AG04450 (cell line): ENCODE measurements around the gene ENTPD6. TPM values are rescaled to one million over a fixed set of nuclear protein-coding genes. Genes with fewer than 3 reads are reported as not detected.
"Not testable (repeated sequence)": the region's sequence is repeated elsewhere in the genome, so short reads cannot be mapped to it uniquely, and the experiment has no call there.

Experiments used
- CTCF ChIA-PET: fragments of 300-600, 350-600 bp; formaldehyde crosslinking; extraction: SDS; loops from one replicate; lab custom pipeline; 2022; ENCODE audit warnings: antibody characterized with exemption, inconsistent platforms; lab: Charles Lee
- POLR2A ChIA-PET: fragments of 350-600 bp; formaldehyde crosslinking; extraction: SDS; loops from one replicate; lab custom pipeline; 2021; ENCODE audit warnings: antibody characterized with exemption, inconsistent platforms; lab: Yijun Ruan, JAX
- DNase-seq: peaks from one replicate; pipeline ENCODE4 v3.0.0-alpha.2; 2011; ENCODE audit warnings: low read depth, low spot score
- H3K27ac ChIP-seq: one replicate; pipeline ENCODE4 v1.5.1; 2012; ENCODE audit warnings: low read depth, low read length, control low read depth
- H3K27me3 ChIP-seq: one replicate; pipeline ENCODE4 v1.6.0; 2012; ENCODE audit warnings: low read length; ENCODE audit not compliant: control insufficient read depth, insufficient read depth
- H3K4me3 ChIP-seq: 2 replicates; pipeline ENCODE4 v1.5.1; 2011; ENCODE audit warnings: mild to moderate bottlenecking, low read depth, low read length, control low read depth
- H3K9me3 ChIP-seq: 2 replicates; pipeline ENCODE4 v1.5.1; 2012; ENCODE audit warnings: low read length; ENCODE audit not compliant: control insufficient read depth, insufficient read depth
- CTCF ChIP-seq: IDR thresholded peaks from 2 replicates; pipeline ENCODE4 v1.5.1; 2011; ENCODE audit warnings: low read depth, low read length, control low read depth, inconsistent platforms
- polyA plus RNA-seq: library from polyadenylated mRNA; depleted of rRNA; stranded (reverse); fragments of >200 nt; gene quantifications from 2 replicates; pipeline ENCODE4 v1.2.3, GENCODE V29; 2011

The ENTPD6 gene
- polyA plus RNA-seq, 1 experiment = 39.9 TPM

DNA sequence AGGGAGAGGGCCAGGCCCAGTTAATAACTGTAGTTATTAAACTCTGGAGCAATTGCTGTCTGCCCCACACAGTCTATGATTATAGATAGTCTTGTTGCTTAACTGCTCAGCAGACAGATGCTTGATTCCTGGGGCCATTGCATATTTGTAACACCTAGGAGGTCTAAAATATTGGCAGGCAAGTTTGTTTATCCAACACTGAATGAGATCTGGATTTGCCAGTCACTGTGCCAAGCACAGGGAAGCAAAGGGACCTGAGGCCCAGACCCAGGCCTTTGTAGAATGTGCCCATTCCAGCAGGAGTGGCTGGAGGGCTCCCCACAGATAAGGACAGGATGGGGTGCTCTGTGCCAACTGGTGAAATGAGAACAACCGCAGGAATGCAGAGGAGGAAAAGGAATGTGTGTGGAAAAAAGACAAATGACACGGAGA is 17.6 kb upstream of the ENTPD6 start:
- ChIA-PET POLR2A (interaction anchor here (1.4 kb wide), 1 partner anchor 17 kb away, joined by 4 read pairs; the partner anchor contains the start of gene ENTPD6), CTCF (interaction anchor here (1.0 to 3.2 kb wide), 4 partner anchors 40 to 183 kb away, joined by 3 to 35 read pairs (median 4); partner anchors contain the start of gene PYGB)
- Histone ChIP-seq H3K27ac (no peak overlapping the region), H3K9me3 (peaks cover 3% of the 10 kb centered on the region; the same call in 1 of the 2 replicates), H3K4me3 (no peak overlapping the region), H3K27me3 (peaks cover 15% of the 10 kb centered on the region)
- DNase-seq = no peak
- no peak for TF ChIP-seq CTCF

- peaks cover 3% of the 10 kb centered on the region; the same call in 1 of the 2 replicates for H3K9me3 ChIP-seq
- TF ChIP-seq CTCF = peak; percentile 82
- peak overlapping the region; percentile 58 for H3K27ac ChIP-seq
- H3K27me3 ChIP-seq = peaks cover 12% of the 10 kb centered on the region
- no peak overlapping the region for H3K4me3 ChIP-seq
- ChIA-PET POLR2A (interaction anchor here (1.4 kb wide), 1 partner anchor 16 kb away, joined by 4 read pairs; the partner anchor contains the start of gene ENTPD6), CTCF (interaction anchor here (0.7 to 3.2 kb wide), 14 partner anchors 11 to 187 kb away, joined by 3 to 35 read pairs (median 4); partner anchors contain the start of gene PYGB)
- DNase-seq = peak; percentile 38
These were observed 16.7 kb upstream of the ENTPD6 start for GRCh38 chr20:25178563-25179438.

DNA sequence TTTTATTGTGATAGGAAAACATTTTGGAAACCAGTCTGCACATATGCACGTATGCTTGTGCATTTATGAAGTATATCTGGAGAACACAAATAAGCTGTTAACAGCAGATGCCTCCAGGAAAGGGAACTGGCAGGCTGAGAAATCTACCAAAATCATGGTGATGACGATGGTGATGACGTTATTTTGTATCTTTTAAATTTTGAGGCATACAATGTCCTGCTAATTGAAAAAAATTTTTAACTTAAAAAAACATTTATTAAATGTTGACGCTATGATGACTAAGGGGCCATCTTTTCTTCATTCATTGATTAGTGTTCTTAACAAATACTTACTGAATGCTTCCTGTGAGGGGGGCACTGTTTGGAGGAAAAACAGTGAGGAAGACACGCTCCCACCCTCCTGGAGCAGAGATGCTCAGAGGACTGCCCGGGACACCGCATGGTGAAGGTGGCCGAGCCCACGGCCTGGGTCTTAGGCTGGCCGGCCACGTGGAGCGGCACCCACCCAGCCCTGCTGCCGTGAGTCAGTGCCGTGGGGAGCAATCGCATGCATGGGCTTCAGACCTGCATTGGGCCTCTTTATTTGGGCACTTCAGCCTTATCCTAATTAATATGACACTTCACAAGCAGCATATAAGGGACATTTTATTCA is 15.9 kb upstream of the ENTPD6 start:
- ChIA-PET POLR2A (interaction anchor here (1.4 kb wide), 1 partner anchor 16 kb away, joined by 4 read pairs; the partner anchor contains the start of gene ENTPD6), CTCF (interaction anchor here (0.7 to 3.2 kb wide), 9 partner anchors 10 to 188 kb away, joined by 3 to 35 read pairs (median 4); partner anchors contain the start of gene PYGB)
- Histone ChIP-seq H3K27ac (no peak overlapping the region), H3K27me3 (peaks cover 10% of the 10 kb centered on the region), H3K4me3 (no peak overlapping the region), H3K9me3 (peaks cover 3% of the 10 kb centered on the region; the same call in 1 of the 2 replicates)
- DNase-seq = no peak
- no peak for TF ChIP-seq CTCF

DNA sequence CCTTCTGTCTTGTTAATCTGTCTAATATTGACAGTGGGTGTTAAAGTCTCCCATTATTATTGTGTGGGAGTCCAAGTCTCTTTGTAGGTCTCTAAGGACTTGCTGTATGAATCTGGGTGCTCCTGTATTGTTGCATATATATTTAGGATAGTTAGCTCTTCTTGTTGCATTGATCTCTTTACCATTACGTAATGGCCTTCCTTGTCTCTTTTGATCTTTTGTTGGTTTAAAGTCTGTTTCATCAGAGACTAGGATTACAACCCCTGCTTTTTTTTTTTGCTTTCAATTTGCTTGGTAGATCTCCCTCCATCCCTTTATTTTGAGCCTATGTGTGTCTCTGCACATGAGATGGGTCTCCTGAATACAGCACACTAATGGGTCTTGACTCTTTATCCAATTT is 11.1 kb upstream of the ENTPD6 start:
- CTCF ChIA-PET, H3K27ac ChIP-seq, POLR2A ChIA-PET, H3K9me3 ChIP-seq, DNase-seq, H3K4me3 ChIP-seq: not testable (repeated sequence)
- peaks cover 31% of the 10 kb centered on the region for H3K27me3 ChIP-seq

DNA sequence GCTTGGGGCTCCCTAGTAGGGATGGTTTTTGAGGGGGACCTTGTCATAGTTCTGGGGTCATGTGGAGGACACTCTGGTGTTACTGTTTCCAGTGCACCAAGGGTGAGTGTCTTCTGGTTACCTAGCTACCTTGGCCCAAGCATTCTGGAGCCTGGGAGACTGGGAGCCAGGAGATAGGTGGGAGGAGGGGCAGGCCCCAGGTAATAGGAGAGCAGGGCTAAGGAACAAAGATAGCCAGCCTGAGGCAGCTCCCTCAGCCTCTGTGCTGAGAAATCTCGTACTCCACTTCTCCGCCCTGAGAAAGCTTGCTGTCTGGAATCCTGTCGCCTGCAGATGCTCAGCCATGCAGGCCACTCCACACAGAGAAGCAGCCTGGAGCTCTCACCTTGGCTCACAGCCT is 8.3 kb upstream of the ENTPD6 start:
- ChIA-PET CTCF (interaction anchor here (0.5 to 1.1 kb wide), 2 partner anchors 19 to 193 kb away, joined by 3 to 4 read pairs; no protein-coding TSS in a partner anchor), POLR2A (no interaction called here)
- H3K4me3 ChIP-seq = no peak overlapping the region
- no peak for TF ChIP-seq CTCF
- H3K27me3 ChIP-seq = peaks cover 45% of the 10 kb centered on the region
- DNase-seq = no peak
- H3K9me3 ChIP-seq = peaks cover 6% of the 10 kb centered on the region
- no peak overlapping the region for H3K27ac ChIP-seq
